GM18502 (cell line): ENCODE results near the gene DAPK2.

Experiments
- ATAC-seq: cut with Tn5 transposase; IDR thresholded peaks from one replicate; pipeline ENCODE4 v1.9.1; 2021; ENCODE audit warnings: mild to moderate bottlenecking; ENCODE audit not compliant: unreplicated experiment, poor library complexity

Gene DAPK2

DNA sequence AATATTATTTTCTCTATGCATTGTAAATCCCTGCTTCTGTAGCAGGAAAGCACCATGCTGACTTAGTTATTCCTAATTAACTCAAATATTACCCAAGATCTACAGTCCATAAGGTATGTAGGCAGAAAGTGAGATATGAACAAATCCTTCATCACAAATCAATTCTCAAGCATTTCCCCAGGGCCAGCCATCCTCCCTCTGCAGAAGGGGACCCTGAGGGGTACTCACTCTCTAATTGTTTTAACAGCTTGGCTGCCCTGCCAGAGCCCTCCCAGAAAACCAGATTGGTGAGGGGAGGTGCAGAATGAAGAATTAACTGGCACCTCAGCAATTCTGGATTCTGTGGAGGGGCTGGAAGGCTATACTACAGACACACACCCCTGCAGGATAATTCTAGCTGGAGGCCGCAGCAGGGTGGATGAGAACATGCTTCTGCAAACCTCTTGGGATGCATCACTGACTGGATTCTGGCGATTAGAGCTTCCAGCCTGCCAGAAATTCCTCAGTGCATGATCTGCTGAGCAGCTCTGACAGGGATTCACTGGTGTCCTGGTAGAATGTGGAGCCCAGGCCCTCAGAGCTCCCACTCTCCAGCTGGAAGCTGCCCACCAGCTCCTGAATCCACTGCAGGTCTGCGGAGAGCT, 123.9 kb downstream of the DAPK2 start:
- ATAC-seq: no peak

DNA sequence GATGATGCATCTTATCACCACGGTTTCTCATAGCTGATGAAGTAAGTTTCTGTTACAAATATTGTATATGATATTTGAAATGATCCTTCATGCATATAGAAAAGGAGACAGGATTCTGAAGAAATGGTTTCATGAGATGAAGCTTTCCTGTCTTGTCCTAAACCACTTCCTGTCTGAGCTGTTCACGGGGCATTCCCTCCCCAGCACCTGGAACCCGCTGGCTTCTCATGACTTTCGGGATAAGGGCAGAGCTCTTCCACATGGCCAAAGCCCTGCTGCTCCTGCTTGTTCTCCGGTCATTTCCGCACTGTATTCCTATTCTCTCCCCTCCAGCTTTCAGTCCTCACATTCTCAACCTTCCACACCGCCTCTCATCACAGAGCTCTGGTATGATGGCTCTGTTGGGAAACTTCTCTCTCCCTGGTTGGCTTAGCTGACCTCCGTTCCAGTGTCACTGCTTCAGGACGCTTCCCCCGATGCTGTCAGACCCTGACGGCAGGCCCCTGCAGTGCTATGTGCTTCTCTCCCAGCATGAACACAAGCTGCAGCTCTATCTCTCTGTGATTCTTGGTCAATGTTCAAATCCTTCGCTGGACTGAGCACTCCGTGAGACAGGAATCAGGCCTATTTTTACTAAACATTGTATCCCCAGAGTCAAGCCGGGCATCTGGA, 125.6 kb downstream of the DAPK2 start:
- ATAC-seq: no peak

DNA sequence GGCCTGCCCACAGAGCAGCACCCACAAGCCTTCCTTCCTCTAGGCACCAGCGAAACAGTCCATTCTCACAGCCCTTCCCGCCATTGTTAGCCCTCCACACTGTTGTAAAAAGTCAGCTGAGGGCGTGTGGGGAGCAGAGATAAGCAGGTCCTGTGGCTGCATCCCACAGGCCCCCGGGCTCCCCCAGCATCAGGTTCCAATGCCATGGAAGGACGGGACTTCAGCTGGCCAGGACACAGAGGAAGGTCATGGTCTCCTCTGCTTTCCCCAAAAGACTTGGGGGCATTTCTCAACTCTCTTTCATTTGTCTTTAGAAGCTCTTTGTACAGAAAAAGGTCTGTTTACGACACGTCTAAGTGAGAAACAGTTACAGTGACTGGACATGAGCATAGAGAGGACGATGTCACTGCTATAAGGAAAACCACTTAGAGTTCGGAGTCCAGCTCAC, 127.4 kb downstream of the DAPK2 start:
- ATAC-seq: no peak

DNA sequence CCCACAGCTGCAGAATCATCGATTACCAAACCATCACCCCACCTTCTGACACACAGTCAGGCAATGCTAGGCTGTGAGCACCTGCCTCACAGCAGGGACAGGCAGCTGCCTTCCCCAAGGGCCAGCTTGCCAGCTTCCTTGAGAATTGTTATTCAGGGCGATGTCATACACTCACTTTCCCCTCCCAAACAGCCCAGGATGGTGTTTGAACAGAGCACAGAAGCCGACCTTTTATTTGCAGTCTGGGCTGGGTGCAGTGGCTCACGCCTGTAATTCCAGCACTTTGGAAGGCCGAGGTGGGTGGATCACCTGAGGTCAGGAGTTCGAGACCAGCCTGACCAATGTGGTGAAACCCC, 128.0 kb downstream of the DAPK2 start:
- no peak for ATAC-seq

DNA sequence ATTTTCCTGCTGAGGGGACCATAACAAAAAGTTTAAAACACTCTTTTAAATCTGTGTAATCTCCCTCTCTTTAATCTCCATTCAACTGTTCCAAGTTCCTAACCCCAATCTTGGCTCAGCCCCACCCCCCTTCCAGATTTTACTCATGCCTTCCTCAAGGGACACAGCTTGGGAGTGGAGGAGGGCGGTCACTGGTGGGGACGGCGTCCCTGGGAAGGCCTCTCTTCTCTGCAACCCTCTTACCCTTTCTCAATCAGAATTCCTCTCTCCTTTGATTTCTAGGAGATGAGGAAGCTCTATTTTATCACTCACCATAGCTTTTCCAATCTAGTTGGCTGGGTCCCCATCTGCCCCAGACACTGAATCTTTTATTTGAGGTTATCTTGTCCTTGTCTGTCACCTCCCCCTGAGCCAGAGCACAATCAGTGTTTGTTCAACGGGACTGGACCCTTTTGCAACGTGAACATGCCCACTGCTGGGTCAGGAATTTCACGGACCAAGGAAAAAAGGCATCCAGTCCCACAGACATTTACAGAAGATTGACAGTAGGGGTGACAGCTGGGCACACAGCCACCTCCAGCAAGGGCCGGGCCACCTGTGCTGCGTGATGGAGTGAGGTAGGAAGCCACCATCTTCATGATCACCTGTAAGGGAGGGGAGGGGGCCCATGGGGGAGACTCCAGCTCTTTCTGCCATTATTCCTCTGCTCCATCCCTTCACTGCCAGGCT, 128.5 kb downstream of the DAPK2 start:
- no peak for ATAC-seq

DNA sequence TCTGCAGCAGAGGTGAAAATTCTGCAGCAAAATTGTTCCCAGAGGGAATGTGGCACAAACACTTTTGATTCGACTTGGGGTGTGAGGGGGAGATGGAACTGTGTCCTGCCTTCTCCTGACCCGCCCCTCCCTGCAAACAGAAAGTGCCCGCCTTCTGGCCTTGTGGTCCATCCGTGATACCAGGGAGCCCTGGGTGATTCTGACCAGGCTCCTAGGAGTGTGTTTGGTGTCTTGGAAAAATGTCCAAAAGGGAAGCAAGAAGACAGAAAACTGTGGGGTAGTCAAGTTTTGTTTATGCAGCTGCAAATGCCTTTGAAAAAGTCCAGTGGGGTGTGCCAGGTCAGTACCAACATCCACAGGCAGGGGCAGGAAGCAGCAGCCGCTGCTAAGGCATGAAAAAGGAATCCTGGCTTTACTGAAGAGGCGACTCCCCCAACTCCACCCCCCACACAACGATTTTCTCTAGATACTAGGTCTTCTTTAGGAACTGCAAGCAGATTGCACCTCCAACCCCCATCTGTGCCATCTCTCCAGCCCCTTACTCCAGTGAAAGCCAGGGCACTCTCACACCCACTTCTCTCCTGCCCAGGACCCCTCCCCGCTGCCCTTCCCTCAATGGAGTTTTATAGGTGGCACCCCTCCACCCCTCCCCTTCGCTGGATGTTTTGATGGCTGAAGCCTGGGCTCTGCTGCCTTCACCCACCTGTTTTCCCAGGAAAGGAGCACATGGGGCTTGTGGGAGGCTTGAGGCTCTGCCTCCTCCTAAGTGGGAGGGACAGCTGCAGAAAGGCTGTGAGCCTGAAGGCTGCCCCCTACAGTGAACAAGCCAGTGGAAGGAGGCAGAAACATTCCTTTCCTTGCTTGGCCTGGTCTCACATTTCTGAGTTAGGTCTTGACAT, 130.2 kb downstream of the DAPK2 start:
- ATAC-seq: no peak

DNA sequence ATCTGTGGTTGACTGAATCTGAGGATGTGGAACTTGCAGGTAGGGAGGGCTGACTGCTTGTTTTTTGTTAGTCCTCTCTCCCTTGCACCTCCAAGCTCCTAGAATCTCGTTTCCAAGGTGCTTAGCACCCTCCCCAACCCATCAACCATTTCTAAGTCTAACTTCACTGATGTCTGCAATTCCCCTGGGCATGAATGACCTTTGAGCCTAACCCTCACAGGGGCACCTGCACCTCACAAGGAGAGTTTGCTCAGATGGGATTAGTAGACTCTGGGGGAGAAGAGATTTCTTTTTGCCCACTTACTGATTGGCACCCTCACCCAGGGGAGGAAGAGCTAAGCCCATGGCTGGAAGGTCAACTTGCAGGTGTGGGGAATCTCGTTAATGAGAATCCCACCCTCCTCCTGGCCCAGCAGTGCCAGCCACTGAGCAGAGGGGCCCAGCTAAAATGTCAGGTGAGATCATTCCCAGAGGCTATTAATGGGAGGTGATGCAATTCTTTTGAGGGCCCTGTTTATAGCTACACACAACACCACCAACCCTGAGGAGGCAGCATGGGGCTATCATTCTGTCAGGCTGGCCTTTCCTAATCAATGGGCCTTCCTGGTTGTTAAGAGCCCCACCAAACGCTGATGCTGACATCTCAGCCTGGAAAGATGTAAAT, 130.9 kb downstream of the DAPK2 start:
- ATAC-seq: no peak

DNA sequence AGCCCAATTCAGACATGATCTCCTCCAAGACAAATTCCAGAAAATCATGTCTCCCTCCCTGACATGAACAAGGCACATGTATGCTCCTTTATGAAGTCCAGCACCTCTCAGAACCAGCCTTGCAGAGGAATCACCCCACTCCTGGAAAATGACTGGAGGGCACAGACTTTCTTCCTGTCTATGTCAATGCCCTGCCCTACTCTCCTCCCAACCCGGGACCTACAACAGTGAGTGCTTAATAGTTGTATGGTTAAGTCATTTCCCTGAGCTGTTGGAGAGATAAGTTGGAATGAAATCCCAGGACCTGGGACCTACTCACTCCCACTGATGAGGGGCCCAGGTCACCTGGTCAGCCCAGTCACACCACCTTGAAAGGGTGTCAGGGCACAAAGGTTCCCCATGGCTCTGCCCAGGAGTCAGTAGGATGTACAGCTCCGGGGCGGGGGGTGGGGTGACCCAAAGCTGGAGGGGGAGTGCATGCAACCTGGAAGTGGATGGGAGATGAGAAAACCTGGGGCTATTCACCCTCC, 132.4 kb downstream of the DAPK2 start:
- ATAC-seq: no peak

DNA sequence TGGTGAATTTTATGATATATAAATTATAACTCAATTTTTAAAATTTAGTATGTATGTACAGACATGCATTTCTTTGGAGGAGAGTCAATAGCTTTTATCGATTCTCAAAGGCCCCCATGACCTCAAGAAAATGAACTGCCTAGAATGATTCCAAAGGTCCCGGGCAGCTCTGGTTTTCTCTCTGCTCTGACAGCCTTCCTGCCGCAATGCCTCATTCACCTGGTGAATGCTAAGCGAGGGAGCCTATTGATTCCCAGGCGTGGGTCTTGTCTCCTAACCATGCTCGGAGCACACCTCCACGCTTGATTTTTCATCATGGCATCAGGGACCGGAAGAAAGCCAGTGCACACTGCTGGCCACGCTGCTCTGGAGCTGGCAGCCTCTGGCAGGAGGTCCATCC, 132.9 kb downstream of the DAPK2 start:
- ATAC-seq: no peak

DNA sequence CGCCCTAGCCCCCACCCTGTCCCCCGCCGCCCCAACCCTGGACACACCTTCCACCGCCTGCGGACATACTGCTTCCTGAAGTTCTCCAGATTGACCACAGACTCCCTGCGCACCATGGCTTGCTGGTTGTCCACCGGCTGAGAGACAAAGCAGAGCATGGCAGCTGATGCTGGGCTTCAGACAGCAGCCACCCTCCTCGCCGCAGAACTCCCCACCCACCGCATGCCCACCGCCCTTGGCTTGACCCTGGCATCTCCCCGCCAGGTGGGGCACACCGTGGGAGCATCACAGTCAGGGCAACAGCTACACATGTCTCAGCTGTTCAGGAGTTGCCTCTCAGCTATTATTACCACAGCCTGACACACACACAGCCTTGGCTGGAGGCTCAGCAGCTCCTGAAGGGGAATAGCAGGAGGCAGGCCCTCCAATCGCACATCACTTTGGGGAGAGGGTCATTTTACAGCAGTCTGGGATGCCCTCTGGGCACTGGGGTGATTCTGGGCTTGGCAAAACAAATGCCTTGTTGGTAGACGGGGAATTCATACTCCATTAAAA, 134.1 kb downstream of the DAPK2 start:
- ATAC-seq: no peak

DNA sequence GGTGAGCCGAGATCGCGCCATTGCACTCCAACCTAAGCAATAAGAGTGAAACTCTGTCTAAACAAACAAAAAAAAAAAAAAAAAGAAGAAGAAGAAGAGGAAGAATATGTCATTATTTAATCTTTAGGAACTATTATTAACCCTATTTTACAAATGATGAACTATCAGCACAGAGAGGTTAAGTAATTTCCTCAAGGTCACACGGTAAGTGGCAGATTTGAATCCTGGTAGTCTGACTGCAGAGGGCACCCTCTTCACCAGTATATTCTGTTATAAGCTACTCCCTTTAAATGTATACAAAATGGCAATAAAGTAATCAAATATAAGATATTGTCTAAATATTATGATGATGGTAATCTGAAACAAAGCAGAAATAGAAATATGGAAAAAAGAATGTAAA, 135.1 kb downstream of the DAPK2 start:
- ATAC-seq: no peak

DNA sequence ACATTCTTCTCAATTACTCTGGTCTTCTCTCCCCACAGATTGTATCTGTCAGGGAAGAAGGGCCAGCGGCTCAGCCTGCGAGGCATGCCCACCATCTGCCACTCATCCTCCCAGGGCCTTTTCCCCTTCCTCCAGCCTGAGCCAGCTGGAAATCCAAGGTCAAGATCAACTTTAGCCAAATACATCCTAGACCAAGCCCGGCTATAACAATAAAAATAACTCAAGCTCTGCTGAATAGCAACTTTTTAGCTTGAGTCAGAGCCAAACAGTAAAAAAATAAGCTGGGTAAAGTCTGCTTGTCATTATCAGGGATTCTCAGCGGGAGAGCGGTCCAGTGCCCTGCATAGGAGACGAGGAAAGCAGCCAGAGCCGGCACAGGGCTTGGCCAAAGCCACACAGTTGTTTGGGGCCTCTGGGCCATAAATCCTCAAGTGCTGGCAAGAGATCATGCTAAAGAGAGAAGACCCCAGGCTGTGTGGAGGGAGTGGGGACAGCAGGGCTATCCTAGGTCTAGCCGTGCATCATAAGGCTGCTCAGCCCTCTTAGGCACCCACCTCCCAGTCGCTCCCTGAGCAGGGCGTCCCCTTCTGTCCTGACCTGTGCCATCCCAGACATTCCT, 136.4 kb downstream of the DAPK2 start:
- ATAC-seq: no peak

DNA sequence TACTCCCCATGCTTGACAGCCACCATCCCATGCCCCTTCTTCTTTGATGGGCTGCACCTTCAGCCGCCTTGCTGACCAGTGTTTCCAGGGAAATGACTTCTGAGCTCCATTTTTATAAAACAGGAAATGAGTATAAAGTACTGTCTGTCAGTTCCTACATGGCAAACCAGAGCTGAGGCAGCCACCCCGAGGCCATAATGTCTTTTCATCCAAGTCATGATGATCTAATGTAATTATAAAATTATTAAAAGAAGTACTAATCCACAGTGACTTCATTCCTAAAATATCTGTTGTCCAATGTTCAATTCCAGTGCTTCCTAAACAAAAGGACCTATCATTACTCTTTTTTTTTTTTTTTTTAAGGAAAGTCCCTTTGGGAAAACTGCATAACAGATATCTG, 137.3 kb downstream of the DAPK2 start:
- no peak for ATAC-seq

DNA sequence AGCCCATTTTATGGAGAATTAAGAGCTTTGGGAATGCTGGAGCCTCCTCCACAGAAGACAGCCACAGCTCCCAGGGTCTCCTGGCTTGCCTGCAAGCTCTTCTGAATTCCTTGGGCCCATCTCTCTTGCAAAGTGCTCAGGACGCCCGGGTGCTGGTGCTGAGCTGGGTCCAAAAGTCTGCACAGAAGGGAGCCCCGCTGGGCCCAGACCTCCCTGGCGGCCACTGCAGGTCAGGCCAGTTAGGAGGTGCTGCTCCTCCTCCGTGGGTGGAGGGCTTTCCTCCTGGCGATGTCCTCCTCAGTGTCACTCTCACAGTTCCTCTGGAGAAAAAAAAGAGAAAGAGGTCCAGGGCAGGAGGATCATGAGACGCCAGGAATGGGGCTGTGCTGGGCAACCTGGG, 138.0 kb downstream of the DAPK2 start:
- ATAC-seq: no peak

DNA sequence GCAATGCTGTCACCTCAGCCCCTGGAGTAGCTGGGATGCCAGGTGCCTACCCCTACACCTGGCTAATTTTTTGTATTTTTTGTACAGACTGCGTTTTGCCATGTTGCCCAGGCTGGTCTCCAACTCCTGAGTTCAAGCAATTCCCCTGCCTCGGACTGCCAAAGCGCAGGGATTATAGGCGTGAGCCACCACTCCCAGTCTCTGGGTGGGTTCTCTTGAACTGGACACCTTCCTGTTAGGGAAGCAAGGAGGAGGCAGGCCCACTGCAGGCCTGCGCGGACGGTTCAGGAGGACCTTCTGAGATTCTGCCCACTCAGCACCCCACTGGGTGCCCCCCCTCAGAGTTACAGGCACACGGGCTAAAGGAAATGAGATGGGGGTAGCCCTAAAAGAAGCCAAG, 138.8 kb downstream of the DAPK2 start:
- ATAC-seq: no peak

DNA sequence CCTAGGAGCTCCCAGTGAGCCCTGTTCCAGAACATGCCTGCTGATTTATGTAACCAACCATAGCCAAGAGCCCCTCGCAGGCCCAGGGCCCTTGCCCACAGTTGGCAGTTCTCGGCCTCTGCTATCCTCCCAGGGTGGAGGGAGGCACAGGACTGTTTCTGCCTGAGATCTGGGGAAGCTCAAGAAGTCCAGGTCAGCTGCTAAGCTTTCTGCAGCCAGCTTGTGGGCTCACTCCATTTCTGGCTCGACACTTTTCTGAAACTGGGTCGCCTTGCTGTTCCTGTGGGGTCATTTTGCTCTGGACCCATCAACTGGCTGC, 140.1 kb downstream of the DAPK2 start:
- no peak for ATAC-seq

DNA sequence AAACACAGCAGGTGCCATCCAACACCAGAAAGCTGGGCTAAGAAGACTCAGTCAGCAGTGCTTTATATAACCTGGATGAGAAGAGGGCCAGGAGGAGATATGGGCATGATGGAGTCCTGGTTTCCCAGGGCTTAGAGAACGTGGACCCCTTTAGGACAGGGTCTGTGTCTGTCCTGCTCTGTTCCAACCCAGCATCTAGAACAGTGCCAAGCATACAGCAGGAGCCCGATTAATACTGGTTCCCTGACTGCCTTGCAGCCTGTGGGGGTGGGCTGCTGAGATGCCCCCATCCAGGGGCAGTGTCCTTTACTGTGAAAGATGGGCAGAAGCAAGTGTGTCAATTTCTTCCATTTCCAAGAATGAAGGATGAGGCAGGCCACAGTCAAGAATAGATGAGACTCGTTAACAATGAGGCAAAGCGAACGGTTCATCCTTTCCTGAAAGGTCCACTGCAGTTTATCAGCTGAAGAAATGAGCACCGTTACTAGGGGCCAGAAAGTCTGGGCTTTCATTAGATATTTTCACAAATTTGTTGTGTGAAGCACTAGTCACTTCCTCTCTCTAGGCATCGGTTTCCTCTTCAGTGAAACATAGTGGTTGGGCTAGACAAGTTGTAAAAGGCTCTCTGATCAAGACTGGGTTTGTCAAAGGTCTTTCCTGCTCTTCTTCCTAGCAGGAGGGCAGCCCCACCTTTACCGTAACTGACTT, 140.6 kb downstream of the DAPK2 start:
- no peak for ATAC-seq

DNA sequence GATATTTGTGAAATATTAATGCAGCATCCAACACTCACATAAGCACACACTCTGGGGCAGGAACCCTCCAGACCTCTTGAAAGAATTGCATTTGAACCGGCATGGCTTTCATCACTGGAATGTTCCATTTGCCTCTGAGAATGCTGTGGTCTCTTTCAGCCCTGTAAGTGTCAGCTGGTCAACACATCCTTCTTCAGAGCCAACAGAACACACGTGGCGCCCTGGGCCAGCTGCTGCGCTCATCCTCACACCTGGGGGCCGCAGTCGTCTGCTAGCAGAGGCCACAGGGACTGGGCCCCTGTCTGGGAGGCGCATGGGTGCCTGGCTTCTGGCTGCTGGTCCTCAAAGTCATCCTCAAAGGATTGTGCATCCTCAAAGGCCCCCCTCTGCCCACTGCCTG, 141.2 kb downstream of the DAPK2 start:
- no peak for ATAC-seq

DNA sequence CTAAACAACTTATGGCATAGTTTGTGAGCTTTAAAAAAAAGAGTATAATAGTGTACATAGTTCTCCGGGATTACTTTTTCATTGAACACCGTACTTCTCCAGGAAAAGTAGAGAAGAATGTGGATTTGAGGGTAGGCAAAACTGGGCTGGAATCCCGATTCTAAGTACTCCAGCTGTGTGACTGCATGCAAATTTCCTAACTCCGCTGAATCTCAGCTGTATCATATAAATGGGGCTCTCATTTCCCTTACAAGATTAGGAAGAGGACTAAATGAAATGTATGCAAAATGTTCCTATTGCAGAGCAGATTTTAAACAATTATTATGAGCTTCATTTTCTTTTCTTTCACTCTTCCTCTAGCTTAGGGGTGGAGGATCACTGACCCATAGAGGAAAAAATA, 142.2 kb downstream of the DAPK2 start:
- no peak for ATAC-seq
